Prostate gland (tissue), 2 donors: ENCODE data around the gene PPCDC.

Source experiments
- POLR2A ChIP-seq: fragments of 450-650 bp; IDR thresholded peaks from one replicate; pipeline ENCODE4 v1.6.1; 2016; ENCODE audit warnings: antibody characterized with exemption, mild to moderate bottlenecking
- TF ChIP-seq, protein P1 (sequence below), 4 experiments: fragments of 200-600 bp in 2 of 4; fragments of 450-650 bp in 2 of 4; sonication (generic) in 2 of 4; IDR thresholded peaks; 1 replicate in 3 of 4; 2 replicates in 1 of 4; pipeline ENCODE4 v1.5.1; 2016 to 2019; ENCODE audit warnings: antibody characterized with exemption in 4 of 4, mild to moderate bottlenecking in 2 of 4, moderate library complexity in 2 of 4

GRCh38 chr15:75090388-75090734 is 67.0 kb downstream of the PPCDC start:
- TF ChIP-seq, protein P1, sequence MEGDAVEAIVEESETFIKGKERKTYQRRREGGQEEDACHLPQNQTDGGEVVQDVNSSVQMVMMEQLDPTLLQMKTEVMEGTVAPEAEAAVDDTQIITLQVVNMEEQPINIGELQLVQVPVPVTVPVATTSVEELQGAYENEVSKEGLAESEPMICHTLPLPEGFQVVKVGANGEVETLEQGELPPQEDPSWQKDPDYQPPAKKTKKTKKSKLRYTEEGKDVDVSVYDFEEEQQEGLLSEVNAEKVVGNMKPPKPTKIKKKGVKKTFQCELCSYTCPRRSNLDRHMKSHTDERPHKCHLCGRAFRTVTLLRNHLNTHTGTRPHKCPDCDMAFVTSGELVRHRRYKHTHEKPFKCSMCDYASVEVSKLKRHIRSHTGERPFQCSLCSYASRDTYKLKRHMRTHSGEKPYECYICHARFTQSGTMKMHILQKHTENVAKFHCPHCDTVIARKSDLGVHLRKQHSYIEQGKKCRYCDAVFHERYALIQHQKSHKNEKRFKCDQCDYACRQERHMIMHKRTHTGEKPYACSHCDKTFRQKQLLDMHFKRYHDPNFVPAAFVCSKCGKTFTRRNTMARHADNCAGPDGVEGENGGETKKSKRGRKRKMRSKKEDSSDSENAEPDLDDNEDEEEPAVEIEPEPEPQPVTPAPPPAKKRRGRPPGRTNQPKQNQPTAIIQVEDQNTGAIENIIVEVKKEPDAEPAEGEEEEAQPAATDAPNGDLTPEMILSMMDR (IDR thresholded peaks at IDR 0.05): no peak
- no peak for TF ChIP-seq POLR2A
